Activated CD8-positive, alpha-beta T cell treated with anti-CD3 and anti-CD28 coated beads for 36 hours (primary cell): ENCODE data around the gene TMEM108. TPM values are rescaled to one million over a fixed set of nuclear protein-coding genes. Genes with fewer than 3 reads are reported as not detected.

Experiments used
- ATAC-seq: fragments of 200-7000 bp; cut with Tn5 transposase; one replicate; pipeline ENCODE4 v1.10.0; 2021; ENCODE audit warnings: mild to moderate bottlenecking, moderate library complexity
- CTCF ChIA-PET: fragments of 350-600 bp; sonication (Branson Sonifier 250); formaldehyde crosslinking; loops from one replicate; lab custom pipeline; 2021; ENCODE audit warnings: antibody characterized with exemption; lab: Charles Lee
- POLR2A ChIA-PET: fragments of 350-600 bp; sonication (Branson Sonifier 250); formaldehyde crosslinking; loops from one replicate; lab custom pipeline; 2021; ENCODE audit warnings: antibody characterized with exemption; lab: Charles Lee
- DNase-seq: peaks from one replicate; pipeline ENCODE4 v3.0.0-alpha.2; 2020
- H3K27ac Mint-ChIP-seq: one replicate; pipeline ENCODE4 v1.8.0; 2021; ENCODE audit warnings: mild to moderate bottlenecking, mixed read lengths
- H3K27me3 Mint-ChIP-seq: one replicate; pipeline ENCODE4 v1.8.0; 2021; ENCODE audit warnings: mixed read lengths
- H3K36me3 Mint-ChIP-seq: one replicate; pipeline ENCODE4 v1.8.0; 2021; ENCODE audit warnings: low read depth, mixed read lengths
- H3K4me1 Mint-ChIP-seq: one replicate; pipeline ENCODE4 v1.8.0; 2021; ENCODE audit warnings: low read depth, mixed read lengths
- H3K4me3 Mint-ChIP-seq: one replicate; pipeline ENCODE4 v1.8.0; 2021; ENCODE audit warnings: mild to moderate bottlenecking, moderate library complexity, mixed read lengths
- H3K9me3 Mint-ChIP-seq: one replicate; pipeline ENCODE4 v1.8.0; 2021; ENCODE audit warnings: mixed read lengths
- intact Hi-C: fragments of 100-400 bp; cut with micrococcal nuclease; formaldehyde crosslinking; loops from one replicate; pipeline ENCODE4 v1.10.0; 2022
- total RNA-seq, 2 experiments: library from RNA; stranded (reverse); gene quantifications; one replicate each; pipeline ENCODE4 v1.2.3, GENCODE V29; 2021
- TF ChIP-seq, protein P1 (sequence below): fragments of 200-600 bp; IDR thresholded peaks from one replicate; pipeline ENCODE4 v1.8.0; 2022; ENCODE audit warnings: antibody characterized with exemption, mild to moderate bottlenecking

The TMEM108 gene
- total RNA-seq, 2 experiments from 2014 or later = not detected

GRCh38 chr3:133152681-133153220 is 114.6 kb downstream of the TMEM108 start:
- ATAC-seq (no peak), DNase-seq (no peak)
- H3K9me3 Mint-ChIP-seq = no peaks in the 10 kb centered on the region
- intact Hi-C loops = no loop called here
- no peak overlapping the region for H3K4me3 Mint-ChIP-seq
- CTCF ChIA-PET = no interaction called here
- TF ChIP-seq, protein P1, sequence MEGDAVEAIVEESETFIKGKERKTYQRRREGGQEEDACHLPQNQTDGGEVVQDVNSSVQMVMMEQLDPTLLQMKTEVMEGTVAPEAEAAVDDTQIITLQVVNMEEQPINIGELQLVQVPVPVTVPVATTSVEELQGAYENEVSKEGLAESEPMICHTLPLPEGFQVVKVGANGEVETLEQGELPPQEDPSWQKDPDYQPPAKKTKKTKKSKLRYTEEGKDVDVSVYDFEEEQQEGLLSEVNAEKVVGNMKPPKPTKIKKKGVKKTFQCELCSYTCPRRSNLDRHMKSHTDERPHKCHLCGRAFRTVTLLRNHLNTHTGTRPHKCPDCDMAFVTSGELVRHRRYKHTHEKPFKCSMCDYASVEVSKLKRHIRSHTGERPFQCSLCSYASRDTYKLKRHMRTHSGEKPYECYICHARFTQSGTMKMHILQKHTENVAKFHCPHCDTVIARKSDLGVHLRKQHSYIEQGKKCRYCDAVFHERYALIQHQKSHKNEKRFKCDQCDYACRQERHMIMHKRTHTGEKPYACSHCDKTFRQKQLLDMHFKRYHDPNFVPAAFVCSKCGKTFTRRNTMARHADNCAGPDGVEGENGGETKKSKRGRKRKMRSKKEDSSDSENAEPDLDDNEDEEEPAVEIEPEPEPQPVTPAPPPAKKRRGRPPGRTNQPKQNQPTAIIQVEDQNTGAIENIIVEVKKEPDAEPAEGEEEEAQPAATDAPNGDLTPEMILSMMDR = no peak
- no peaks in the 10 kb centered on the region for H3K36me3 Mint-ChIP-seq
- no peaks in the 10 kb centered on the region for H3K4me1 Mint-ChIP-seq
- H3K27me3 Mint-ChIP-seq = peaks cover 3% of the 10 kb centered on the region
- POLR2A ChIA-PET = no interaction called here
- H3K27ac Mint-ChIP-seq = no peak overlapping the region

- intact Hi-C loops = no loop called here
Observed at GRCh38 chr3:133153382-133153781, 115.2 kb downstream of the TMEM108 start.

DNA sequence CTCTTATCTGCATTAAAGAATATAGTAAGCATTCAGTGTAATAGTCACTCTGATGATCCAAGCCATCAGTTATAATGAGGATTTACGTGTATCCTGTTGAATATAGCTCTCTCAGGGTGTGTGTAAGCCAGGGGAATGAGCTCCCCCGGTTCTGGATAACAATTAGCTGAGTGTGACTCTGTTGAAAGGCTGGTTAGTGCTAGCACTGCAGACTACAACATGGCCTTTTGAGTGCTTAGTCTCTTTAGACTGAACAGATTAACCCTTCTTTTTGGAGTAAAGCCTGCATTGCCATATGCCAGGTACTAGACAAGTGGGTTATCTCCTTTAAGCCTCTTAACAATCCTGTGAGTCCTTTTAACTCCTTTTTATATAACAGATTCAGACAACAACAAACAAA is 119.5 kb downstream of the TMEM108 start:
- Mint-ChIP-seq H3K27ac (no peak overlapping the region), H3K27me3 (peaks cover 2% of the 10 kb centered on the region), H3K4me3 (no peak overlapping the region), H3K36me3 (no peaks in the 10 kb centered on the region), H3K9me3 (no peaks in the 10 kb centered on the region), H3K4me1 (no peaks in the 10 kb centered on the region)
- intact Hi-C loops = no loop called here
- no peak for DNase-seq
- TF ChIP-seq, protein P1 = no peak
- no peak for ATAC-seq
- ChIA-PET CTCF (no interaction called here), POLR2A (no interaction called here)

More at GRCh38 chr3:133153382-133153781, 115.2 kb downstream of the TMEM108 start:
- Mint-ChIP-seq H3K27ac (no peak overlapping the region), H3K27me3 (peaks cover 3% of the 10 kb centered on the region), H3K4me1 (no peaks in the 10 kb centered on the region), H3K36me3 (no peaks in the 10 kb centered on the region), H3K9me3 (no peaks in the 10 kb centered on the region), H3K4me3 (no peak overlapping the region)
- TF ChIP-seq, protein P1 = no peak
- CTCF ChIA-PET = no interaction called here
- DNase-seq (no peak), ATAC-seq (no peak)
- POLR2A ChIA-PET = no interaction called here

GRCh38 chr3:133158686-133159085 is 120.5 kb downstream of the TMEM108 start:
- Mint-ChIP-seq H3K4me1 (no peaks in the 10 kb centered on the region), H3K27me3 (peaks cover 3% of the 10 kb centered on the region), H3K4me3 (no peak overlapping the region), H3K36me3 (no peaks in the 10 kb centered on the region), H3K9me3 (no peaks in the 10 kb centered on the region), H3K27ac (no peak overlapping the region)
- POLR2A ChIA-PET = no interaction called here
- DNase-seq = no peak
- intact Hi-C loops = no loop called here
- ATAC-seq = no peak
- TF ChIP-seq, protein P1 = no peak
- CTCF ChIA-PET = no interaction called here

- intact Hi-C loops = no loop called here
- Mint-ChIP-seq H3K4me1 (no peaks in the 10 kb centered on the region), H3K4me3 (no peak overlapping the region), H3K9me3 (no peaks in the 10 kb centered on the region), H3K36me3 (no peaks in the 10 kb centered on the region), H3K27ac (no peak overlapping the region), H3K27me3 (peaks cover 3% of the 10 kb centered on the region)
- DNase-seq (no peak), ATAC-seq (no peak)
- ChIA-PET POLR2A (no interaction called here), CTCF (no interaction called here)
- TF ChIP-seq, protein P1 = no peak
Observed at GRCh38 chr3:133159498-133160475, 121.6 kb downstream of the TMEM108 start.
